HCT116 (cell line): ENCODE results near the gene SIPA1L3.

ENCODE experiments used
- CEBPB ChIP-seq: IDR thresholded peaks from 2 replicates; pipeline ENCODE4 v1.6.1; 2012; ENCODE audit warnings: low read depth
- ELF1 ChIP-seq: IDR thresholded peaks from 2 replicates; pipeline ENCODE4 v1.6.1; 2012; ENCODE audit warnings: low read depth, borderline replicate concordance
- EZH2 ChIP-seq: fragments of 200-600 bp; sonication (generic); IDR thresholded peaks from 2 replicates; pipeline ENCODE4 v1.6.1; 2017; ENCODE audit warnings: antibody characterized with exemption, mixed run types
- EZH2phosphoT487 ChIP-seq: fragments of 200-600 bp; IDR thresholded peaks from 2 replicates; pipeline ENCODE4 v1.6.1; 2018; ENCODE audit warnings: antibody characterized with exemption, borderline replicate concordance
- FOSL1 ChIP-seq: IDR thresholded peaks from 2 replicates; pipeline ENCODE4 v1.6.1; 2012; ENCODE audit warnings: low read depth
- JUND ChIP-seq: IDR thresholded peaks from 2 replicates; pipeline ENCODE4 v1.6.1; 2012
- POLR2A ChIP-seq: IDR thresholded peaks from 2 replicates; pipeline ENCODE4 v1.7.0; 2011; ENCODE audit warnings: borderline replicate concordance; ENCODE audit not compliant: insufficient read depth, insufficient read length; ENCODE audit errors: extremely low read depth
- POLR2AphosphoS5 ChIP-seq: IDR thresholded peaks from 2 replicates; pipeline ENCODE4 v1.6.1; 2011; ENCODE audit warnings: mild to moderate bottlenecking, low read depth, low read length, moderate library complexity
- SIN3A ChIP-seq: IDR thresholded peaks from 2 replicates; pipeline ENCODE4 v1.6.1; 2012; ENCODE audit warnings: low read depth
- ZBTB33 ChIP-seq: IDR thresholded peaks from 2 replicates; pipeline ENCODE4 v1.6.1; 2011; ENCODE audit warnings: mild to moderate bottlenecking, low read length, moderate library complexity; ENCODE audit not compliant: insufficient replicate concordance; ENCODE audit errors: extremely low read depth
- ZNF274 ChIP-seq: fragments of 200-500 bp; sonication (Bioruptor generic); IDR thresholded peaks from 2 replicates; pipeline ENCODE4 v1.6.1; 2014; ENCODE audit warnings: mild to moderate bottlenecking, low read depth, low read length, inconsistent platforms
- TF ChIP-seq, protein P1 (sequence below), 3 experiments: fragments of 200-600 bp in 1 of 3; sonication (generic) in 1 of 3; IDR thresholded peaks in 2 of 3; conservative IDR thresholded peaks in 1 of 3; 2 replicates each; pipeline ENCODE4 v1.5.1; 2012 to 2017; ENCODE audit warnings: low read depth in 2 of 3, low read length in 2 of 3, antibody characterized with exemption in 1 of 3, borderline replicate concordance in 1 of 3, control low read depth in 1 of 3, mild to moderate bottlenecking in 1 of 3, mixed read lengths in 1 of 3, mixed run types in 1 of 3, moderate library complexity in 1 of 3; ENCODE audit not compliant: insufficient read depth in 1 of 3

DNA sequence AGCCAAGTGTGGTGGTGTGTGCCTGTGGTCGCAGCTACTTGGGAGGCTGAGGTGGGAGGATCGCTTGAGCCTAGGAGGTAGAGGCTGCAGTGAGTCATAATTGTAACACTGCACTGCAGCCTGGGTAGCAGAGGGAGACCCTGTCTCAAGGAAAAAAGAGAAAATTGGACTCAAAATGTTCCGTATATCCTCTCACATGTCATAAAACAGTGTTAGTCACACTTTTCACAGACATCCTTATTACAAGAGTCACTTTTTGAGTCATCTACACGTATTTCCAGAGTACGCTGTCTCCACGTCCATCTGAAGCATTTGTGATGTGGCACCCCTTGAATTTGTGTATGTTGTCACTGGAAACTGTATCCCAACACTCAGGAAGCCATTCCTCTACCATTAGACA lies 133.0 kb downstream of the SIPA1L3 start:
- TF ChIP-seq JUND: no peak
- TF ChIP-seq POLR2A: no peak
- TF ChIP-seq, protein P1, sequence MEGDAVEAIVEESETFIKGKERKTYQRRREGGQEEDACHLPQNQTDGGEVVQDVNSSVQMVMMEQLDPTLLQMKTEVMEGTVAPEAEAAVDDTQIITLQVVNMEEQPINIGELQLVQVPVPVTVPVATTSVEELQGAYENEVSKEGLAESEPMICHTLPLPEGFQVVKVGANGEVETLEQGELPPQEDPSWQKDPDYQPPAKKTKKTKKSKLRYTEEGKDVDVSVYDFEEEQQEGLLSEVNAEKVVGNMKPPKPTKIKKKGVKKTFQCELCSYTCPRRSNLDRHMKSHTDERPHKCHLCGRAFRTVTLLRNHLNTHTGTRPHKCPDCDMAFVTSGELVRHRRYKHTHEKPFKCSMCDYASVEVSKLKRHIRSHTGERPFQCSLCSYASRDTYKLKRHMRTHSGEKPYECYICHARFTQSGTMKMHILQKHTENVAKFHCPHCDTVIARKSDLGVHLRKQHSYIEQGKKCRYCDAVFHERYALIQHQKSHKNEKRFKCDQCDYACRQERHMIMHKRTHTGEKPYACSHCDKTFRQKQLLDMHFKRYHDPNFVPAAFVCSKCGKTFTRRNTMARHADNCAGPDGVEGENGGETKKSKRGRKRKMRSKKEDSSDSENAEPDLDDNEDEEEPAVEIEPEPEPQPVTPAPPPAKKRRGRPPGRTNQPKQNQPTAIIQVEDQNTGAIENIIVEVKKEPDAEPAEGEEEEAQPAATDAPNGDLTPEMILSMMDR (IDR thresholded peaks at IDR 0.05 in 2 of 3, conservative IDR thresholded peaks at IDR 0.05 in 1 of 3; ENCODE audit: borderline replicate concordance in 1 of 3, insufficient read depth in 1 of 3, low read depth in 2 of 3, low read length in 2 of 3): no peak
- TF ChIP-seq EZH2phosphoT487: no peak
- no peak for TF ChIP-seq SIN3A
- no peak for TF ChIP-seq POLR2AphosphoS5
- TF ChIP-seq EZH2: no peak
- no peak for TF ChIP-seq ZNF274
- no peak for TF ChIP-seq ZBTB33
- TF ChIP-seq FOSL1: no peak
- no peak for TF ChIP-seq CEBPB
- no peak for TF ChIP-seq ELF1
